Neural progenitor cell (in vitro differentiated cells): Measurements from ENCODE around the gene ACTL10. TPM values are rescaled to one million over a fixed set of nuclear protein-coding genes. Genes with fewer than 3 reads are reported as not detected.

Experiments used
- DNase-seq: peaks from one replicate; pipeline ENCODE4 v3.0.0-alpha.2; 2016; ENCODE audit warnings: low spot score
- H2AFZ ChIP-seq: fragments of 200-600 bp; sonication (generic); replicated peaks from 2 replicates; pipeline ENCODE4 v1.6.1; 2016; ENCODE audit warnings: antibody characterized with exemption
- H3F3A ChIP-seq: fragments of 200-600 bp; sonication (generic); 2 replicates; pipeline ENCODE4 v1.6.1; 2016; ENCODE audit warnings: antibody characterized with exemption, low read depth
- H3K27ac ChIP-seq: fragments of 200-600 bp; sonication (generic); 2 replicates; pipeline ENCODE4 v1.5.1; 2016; ENCODE audit warnings: mild to moderate bottlenecking
- H3K27me3 ChIP-seq: fragments of 200-600 bp; sonication (generic); 2 replicates; pipeline ENCODE4 v1.6.1; 2016; ENCODE audit warnings: mild to moderate bottlenecking, moderate library complexity
- H3K36me3 ChIP-seq: fragments of 200-600 bp; sonication (generic); 2 replicates; pipeline ENCODE4 v1.5.1; 2016
- H3K4me1 ChIP-seq: fragments of 200-600 bp; sonication (generic); 2 replicates; pipeline ENCODE4 v1.6.1; 2016; ENCODE audit warnings: mixed run types
- H3K4me2 ChIP-seq: fragments of 200-600 bp; sonication (generic); 2 replicates; pipeline ENCODE4 v1.6.1; 2016
- H3K4me3 ChIP-seq: fragments of 200-600 bp; sonication (generic); 2 replicates; pipeline ENCODE4 v1.5.1; 2016
- H3K79me2 ChIP-seq: fragments of 200-600 bp; sonication (generic); 2 replicates; pipeline ENCODE4 v1.6.1; 2016; ENCODE audit warnings: low read depth
- H3K9ac ChIP-seq: fragments of 200-600 bp; sonication (generic); 2 replicates; pipeline ENCODE4 v1.6.1; 2016
- H3K9me3 ChIP-seq: fragments of 200-600 bp; sonication (generic); 2 replicates; pipeline ENCODE4 v1.5.1; 2016; ENCODE audit warnings: low read depth
- H4K20me1 ChIP-seq: fragments of 200-600 bp; sonication (generic); 2 replicates; pipeline ENCODE4 v1.6.1; 2016; ENCODE audit warnings: low read depth
- H3K27ac Mint-ChIP-seq: 3 replicates; pipeline ENCODE4 v1.8.0; 2021; ENCODE audit warnings: mixed read lengths
- H3K27me3 Mint-ChIP-seq: 2 replicates; pipeline ENCODE4 v1.8.0; 2022; ENCODE audit warnings: low read depth, mild to moderate bottlenecking, inconsistent platforms, moderate library complexity, mixed read lengths; ENCODE audit not compliant: insufficient read depth
- H3K36me3 Mint-ChIP-seq: 3 replicates; pipeline ENCODE4 v1.8.0; 2021; ENCODE audit warnings: mixed read lengths
- H3K4me1 Mint-ChIP-seq: 3 replicates; pipeline ENCODE4 v1.8.0; 2021; ENCODE audit warnings: mixed read lengths
- H3K4me3 Mint-ChIP-seq: 3 replicates; pipeline ENCODE4 v1.8.0; 2021; ENCODE audit warnings: mild to moderate bottlenecking, moderate library complexity, mixed read lengths
- H3K9me3 Mint-ChIP-seq: 3 replicates; pipeline ENCODE4 v1.8.0; 2020; ENCODE audit warnings: mixed read lengths
- EZH2 ChIP-seq: fragments of 200-600 bp; sonication (generic); IDR thresholded peaks from 2 replicates; pipeline ENCODE4 v1.6.1; 2017; ENCODE audit warnings: antibody characterized with exemption, mild to moderate bottlenecking, moderate library complexity
- EZH2phosphoT487 ChIP-seq: fragments of 200-600 bp; sonication (generic); IDR thresholded peaks from 2 replicates; pipeline ENCODE4 v1.6.1; 2017; ENCODE audit warnings: antibody characterized with exemption
- total RNA-seq: library from RNA; depleted of rRNA; stranded (reverse); fragments of >200 nt; gene quantifications from 2 replicates; pipeline ENCODE4 v1.2.3, GENCODE V29; 2015; ENCODE audit warnings: low replicate concordance
- TF ChIP-seq, protein P1 (sequence below): fragments of 200-600 bp; sonication (generic); IDR thresholded peaks from 2 replicates; pipeline ENCODE4 v1.5.1; 2017; ENCODE audit warnings: antibody characterized with exemption, mild to moderate bottlenecking

ACTL10 gene
- total RNA-seq, 1 donor from 2014 or later, result not detected

DNA sequence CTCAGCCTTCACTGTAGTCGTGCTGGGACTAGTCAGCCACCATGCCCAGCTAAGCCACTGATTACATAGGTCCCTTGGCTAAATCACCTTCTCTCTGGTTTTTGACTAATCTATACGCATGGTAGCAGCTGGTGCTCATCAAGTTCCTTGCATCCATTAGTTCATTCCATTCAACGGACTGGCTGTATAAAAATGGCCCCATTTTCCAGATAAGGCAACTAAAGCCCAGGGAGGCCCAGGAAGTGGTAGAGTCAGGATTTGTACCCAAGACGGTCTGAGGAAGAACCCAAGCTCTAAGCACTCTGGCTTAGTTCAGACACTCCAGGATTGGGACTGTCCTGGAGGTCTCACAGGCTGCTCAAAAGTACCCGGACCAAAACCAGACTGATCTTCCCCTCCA is 14.5 kb downstream of the ACTL10 start:
- no peaks in the 10 kb centered on the region for H3K27me3 ChIP-seq
- TF ChIP-seq, protein P1, sequence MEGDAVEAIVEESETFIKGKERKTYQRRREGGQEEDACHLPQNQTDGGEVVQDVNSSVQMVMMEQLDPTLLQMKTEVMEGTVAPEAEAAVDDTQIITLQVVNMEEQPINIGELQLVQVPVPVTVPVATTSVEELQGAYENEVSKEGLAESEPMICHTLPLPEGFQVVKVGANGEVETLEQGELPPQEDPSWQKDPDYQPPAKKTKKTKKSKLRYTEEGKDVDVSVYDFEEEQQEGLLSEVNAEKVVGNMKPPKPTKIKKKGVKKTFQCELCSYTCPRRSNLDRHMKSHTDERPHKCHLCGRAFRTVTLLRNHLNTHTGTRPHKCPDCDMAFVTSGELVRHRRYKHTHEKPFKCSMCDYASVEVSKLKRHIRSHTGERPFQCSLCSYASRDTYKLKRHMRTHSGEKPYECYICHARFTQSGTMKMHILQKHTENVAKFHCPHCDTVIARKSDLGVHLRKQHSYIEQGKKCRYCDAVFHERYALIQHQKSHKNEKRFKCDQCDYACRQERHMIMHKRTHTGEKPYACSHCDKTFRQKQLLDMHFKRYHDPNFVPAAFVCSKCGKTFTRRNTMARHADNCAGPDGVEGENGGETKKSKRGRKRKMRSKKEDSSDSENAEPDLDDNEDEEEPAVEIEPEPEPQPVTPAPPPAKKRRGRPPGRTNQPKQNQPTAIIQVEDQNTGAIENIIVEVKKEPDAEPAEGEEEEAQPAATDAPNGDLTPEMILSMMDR, result no peak
- TF ChIP-seq EZH2phosphoT487 (no peak), EZH2 (no peak)
- H3K36me3 ChIP-seq, result no peaks in the 10 kb centered on the region
- no peak overlapping the region for H2AFZ ChIP-seq
- H3K4me1 ChIP-seq, result peaks cover 16% of the 10 kb centered on the region
- peak overlapping the region; percentile 95 for H3K27ac Mint-ChIP-seq
- no peak overlapping the region for H3K4me3 Mint-ChIP-seq
- H3K4me2 ChIP-seq, result no peak overlapping the region
- no peak overlapping the region for H3K4me3 ChIP-seq
- no peak for DNase-seq
- H3K79me2 ChIP-seq, result peaks cover 47% of the 10 kb centered on the region
- peaks cover 18% of the 10 kb centered on the region for H3F3A ChIP-seq
- peaks cover 5% of the 10 kb centered on the region for H3K36me3 Mint-ChIP-seq
- peaks cover 86% of the 10 kb centered on the region for H4K20me1 ChIP-seq
- no peak overlapping the region for H3K9ac ChIP-seq
- H3K9me3 Mint-ChIP-seq, result no peaks in the 10 kb centered on the region
- H3K9me3 ChIP-seq, result no peaks in the 10 kb centered on the region
- peaks cover 31% of the 10 kb centered on the region for H3K4me1 Mint-ChIP-seq
- H3K27me3 Mint-ChIP-seq, result no peaks in the 10 kb centered on the region
- no peak overlapping the region for H3K27ac ChIP-seq

DNA sequence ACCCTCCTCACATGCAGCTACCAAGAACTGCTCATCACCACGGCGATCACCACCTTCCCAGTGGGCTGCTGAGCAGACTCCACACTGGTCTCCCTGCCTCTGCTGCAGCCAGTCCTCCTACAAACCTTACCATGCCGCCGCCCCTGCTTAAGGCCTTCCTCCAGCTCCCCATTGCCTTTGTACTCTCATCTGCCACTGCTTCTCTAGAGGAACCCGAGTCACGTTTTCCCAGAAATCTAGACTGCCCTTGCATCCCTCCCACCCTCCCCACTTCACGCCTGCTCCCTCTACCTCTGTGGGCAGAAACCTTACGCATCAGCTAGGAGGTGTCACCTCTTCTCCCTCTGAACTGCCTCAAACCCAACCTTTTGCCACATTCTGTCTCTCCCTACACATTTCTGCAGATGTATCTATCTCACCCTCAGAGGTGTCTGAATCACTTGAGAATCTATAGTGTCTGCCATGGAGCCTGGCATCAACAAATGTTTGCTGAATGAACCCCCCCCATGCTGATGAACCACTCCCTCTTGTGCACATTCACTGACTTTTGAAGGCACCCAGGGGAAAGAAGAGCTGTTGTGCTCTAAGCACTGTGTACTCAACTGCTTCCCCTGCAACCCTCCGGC is 15.1 kb downstream of the ACTL10 start:
- Mint-ChIP-seq H3K36me3 (peaks cover 5% of the 10 kb centered on the region), H3K4me3 (no peak overlapping the region), H3K27ac (peak overlapping the region; percentile 95), H3K27me3 (peaks cover under 1% of the 10 kb centered on the region), H3K9me3 (no peaks in the 10 kb centered on the region), H3K4me1 (peaks cover 32% of the 10 kb centered on the region)
- Histone ChIP-seq H3K27ac (no peak overlapping the region), H3K4me3 (no peak overlapping the region), H4K20me1 (peaks cover 80% of the 10 kb centered on the region), H3K27me3 (no peaks in the 10 kb centered on the region), H3K36me3 (no peaks in the 10 kb centered on the region), H3K9ac (no peak overlapping the region), H3K79me2 (peaks cover 47% of the 10 kb centered on the region), H3K4me1 (peaks cover 19% of the 10 kb centered on the region), H3K4me2 (no peak overlapping the region), H3K9me3 (no peaks in the 10 kb centered on the region), H2AFZ (no peak overlapping the region), H3F3A (peaks cover 18% of the 10 kb centered on the region)
- DNase-seq, result no peak
- TF ChIP-seq, protein P1, result no peak
- TF ChIP-seq EZH2phosphoT487 (no peak), EZH2 (no peak)

GRCh38 chr20:33684533-33685327 is 18.0 kb downstream of the ACTL10 start:
- H3K4me2 ChIP-seq, result peak overlapping the region; percentile 88
- H3K27ac ChIP-seq, result peak overlapping the region; percentile 61
- peaks cover 58% of the 10 kb centered on the region for H4K20me1 ChIP-seq
- H3K36me3 ChIP-seq, result no peaks in the 10 kb centered on the region
- H3K4me1 Mint-ChIP-seq, result peaks cover 31% of the 10 kb centered on the region
- H3K9me3 ChIP-seq, result no peaks in the 10 kb centered on the region
- peaks cover 2% of the 10 kb centered on the region for H3K27me3 Mint-ChIP-seq
- H3K27ac Mint-ChIP-seq, result peak overlapping the region; percentile 86
- H3K4me3 ChIP-seq, result peak overlapping the region; percentile 65
- H2AFZ ChIP-seq, result no peak overlapping the region
- no peaks in the 10 kb centered on the region for H3K9me3 Mint-ChIP-seq
- H3F3A ChIP-seq, result peaks cover 18% of the 10 kb centered on the region
- H3K36me3 Mint-ChIP-seq, result no peaks in the 10 kb centered on the region
- peaks cover 20% of the 10 kb centered on the region for H3K4me1 ChIP-seq
- peak; percentile 84 for DNase-seq
- H3K79me2 ChIP-seq, result peaks cover 47% of the 10 kb centered on the region
- H3K4me3 Mint-ChIP-seq, result peak overlapping the region; percentile 92
- H3K27me3 ChIP-seq, result no peaks in the 10 kb centered on the region
- no peak overlapping the region for H3K9ac ChIP-seq
- TF ChIP-seq EZH2phosphoT487, result no peak
- no peak for TF ChIP-seq EZH2
- TF ChIP-seq, protein P1, result no peak
